Endothelial cell (in vitro differentiated cells): ENCODE measurements around the gene CARD9. TPM values are rescaled to one million over a fixed set of nuclear protein-coding genes. Genes with fewer than 3 reads are reported as not detected.

ENCODE experiments used
- DNase-seq: peaks from one replicate; pipeline ENCODE4 v3.0.0; 2021; ENCODE audit warnings: low spot score
- H3K27ac Mint-ChIP-seq: one replicate; pipeline ENCODE4 v1.8.0; 2021; ENCODE audit warnings: mixed read lengths, inconsistent platforms; ENCODE audit not compliant: unreplicated experiment
- H3K27me3 Mint-ChIP-seq: one replicate; pipeline ENCODE4 v1.8.0; 2021; ENCODE audit warnings: mild to moderate bottlenecking, moderate library complexity, mixed read lengths, inconsistent platforms; ENCODE audit not compliant: unreplicated experiment
- H3K36me3 Mint-ChIP-seq: one replicate; pipeline ENCODE4 v1.8.0; 2021; ENCODE audit warnings: mild to moderate bottlenecking, low read depth, mixed read lengths, inconsistent platforms; ENCODE audit not compliant: unreplicated experiment
- H3K4me1 Mint-ChIP-seq: one replicate; pipeline ENCODE4 v1.8.0; 2021; ENCODE audit warnings: mild to moderate bottlenecking, mixed read lengths, inconsistent platforms; ENCODE audit not compliant: unreplicated experiment
- H3K4me3 Mint-ChIP-seq: one replicate; pipeline ENCODE4 v1.8.0; 2021; ENCODE audit warnings: mild to moderate bottlenecking, mixed read lengths, inconsistent platforms; ENCODE audit not compliant: unreplicated experiment
- H3K9me3 Mint-ChIP-seq: one replicate; pipeline ENCODE4 v1.8.0; 2021; ENCODE audit warnings: mixed read lengths, inconsistent platforms; ENCODE audit not compliant: unreplicated experiment
- CTCF ChIP-seq: fragments of 200-600 bp; sonication (generic); IDR thresholded peaks from one replicate; pipeline ENCODE4 v1.5.0; 2021; ENCODE audit warnings: antibody characterized with exemption; ENCODE audit not compliant: unreplicated experiment
- total RNA-seq: library from RNA; stranded (reverse); fragmentation: NEBNext Ultra II Directional; extraction: Animal tissue kit (Norgen Biotek cat#: 25700); gene quantifications from one replicate; pipeline ENCODE4 v1.2.1, GENCODE V29; 2021; ENCODE audit not compliant: unreplicated experiment

The CARD9 gene
- total RNA-seq, 1 donor from 2014 or later = 0.41 TPM

GRCh38 chr9:136346157-136346481 is 27.4 kb downstream of the CARD9 start:
- no peaks in the 10 kb centered on the region for H3K9me3 Mint-ChIP-seq
- H3K27ac Mint-ChIP-seq = no peak overlapping the region
- H3K36me3 Mint-ChIP-seq = no peaks in the 10 kb centered on the region
- DNase-seq = no peak
- no peaks in the 10 kb centered on the region for H3K4me1 Mint-ChIP-seq
- TF ChIP-seq CTCF = no peak
- peaks cover 10% of the 10 kb centered on the region for H3K27me3 Mint-ChIP-seq
- H3K4me3 Mint-ChIP-seq = no peak overlapping the region

GRCh38 chr9:136345281-136346156 is 27.9 kb downstream of the CARD9 start:
- H3K27me3 Mint-ChIP-seq = peaks cover 10% of the 10 kb centered on the region
- H3K27ac Mint-ChIP-seq = no peak overlapping the region
- no peaks in the 10 kb centered on the region for H3K9me3 Mint-ChIP-seq
- DNase-seq = peak; percentile 67
- peak overlapping the region; percentile 47 for H3K4me3 Mint-ChIP-seq
- H3K36me3 Mint-ChIP-seq = no peaks in the 10 kb centered on the region
- no peak for TF ChIP-seq CTCF
- no peaks in the 10 kb centered on the region for H3K4me1 Mint-ChIP-seq

GRCh38 chr9:136344544-136345280 is 28.8 kb downstream of the CARD9 start:
- Mint-ChIP-seq H3K27ac (peak overlapping the region; percentile 48), H3K4me1 (no peaks in the 10 kb centered on the region), H3K36me3 (no peaks in the 10 kb centered on the region), H3K27me3 (peaks cover 10% of the 10 kb centered on the region), H3K4me3 (peak overlapping the region; percentile 47), H3K9me3 (no peaks in the 10 kb centered on the region)
- no peak for DNase-seq
- no peak for TF ChIP-seq CTCF

DNA sequence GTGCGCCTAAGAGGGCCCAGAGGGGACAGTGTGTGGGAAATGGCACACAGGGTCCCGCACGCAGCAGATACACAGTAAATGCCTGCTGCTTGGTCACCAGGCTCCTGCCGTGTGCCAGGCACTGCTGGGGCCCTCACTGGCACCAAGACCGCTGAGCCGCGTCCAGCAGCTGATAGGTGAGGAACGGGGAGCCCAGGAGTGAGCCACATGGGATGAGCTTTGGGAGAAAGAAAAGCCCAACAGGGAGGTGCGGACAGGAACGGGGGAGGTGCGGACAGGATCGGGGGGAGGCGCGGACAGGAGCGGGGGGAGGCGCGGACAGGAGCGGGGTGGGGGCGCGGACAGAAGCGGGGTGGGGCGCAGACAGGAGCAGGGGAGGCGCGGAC is 29.6 kb downstream of the CARD9 start:
- Mint-ChIP-seq H3K27ac (no peak overlapping the region), H3K4me3 (no peak overlapping the region), H3K9me3 (no peaks in the 10 kb centered on the region), H3K36me3 (no peaks in the 10 kb centered on the region), H3K4me1 (no peaks in the 10 kb centered on the region), H3K27me3 (peaks cover 6% of the 10 kb centered on the region)
- DNase-seq = no peak
- no peak for TF ChIP-seq CTCF
